Uterus (tissue), 4 donors: ENCODE results near the gene TMEM169. TPM values are rescaled to one million over a fixed set of nuclear protein-coding genes. Genes with fewer than 3 reads are reported as not detected.

Source experiments
- DNase-seq, 2 donors: peaks; one replicate each; pipeline ENCODE4 v3.0.0-alpha.2; 2019 to 2020
- H3K27ac ChIP-seq, 2 donors: fragments of 200-600 bp; sonication (generic); 1 replicate in 1 of 2; 2 replicates in 1 of 2; pipeline ENCODE4 v1.5.1; 2016 to 2018
- H3K27me3 ChIP-seq, 2 donors: fragments of 200-600 bp; sonication (generic); one replicate each; pipeline ENCODE4 v1.5.1; 2018 to 2019; ENCODE audit warnings: control low read depth in 1 of 2
- H3K36me3 ChIP-seq, 2 donors: fragments of 200-600 bp; sonication (generic); one replicate each; pipeline ENCODE4 v1.5.1; 2019; ENCODE audit warnings: control low read depth in 1 of 2
- H3K4me1 ChIP-seq, 2 donors: fragments of 200-600 bp; sonication (generic); one replicate each; pipeline ENCODE4 v1.5.1; 2018 to 2019; ENCODE audit warnings: control low read depth in 1 of 2
- H3K4me3 ChIP-seq, 2 donors: fragments of 200-600 bp; sonication (generic); 1 replicate in 1 of 2; 2 replicates in 1 of 2; pipeline ENCODE4 v1.5.1; 2018 to 2019; ENCODE audit warnings: mild to moderate bottlenecking in 1 of 2
- H3K9me3 ChIP-seq, 2 donors: fragments of 200-600 bp; sonication (generic); one replicate each; pipeline ENCODE4 v1.5.1; 2019; ENCODE audit warnings: control low read depth in 1 of 2
- POLR2A ChIP-seq, 2 donors: fragments of 450-650 bp; IDR thresholded peaks; one replicate each; pipeline ENCODE4 v1.6.1; 2016; ENCODE audit warnings: antibody characterized with exemption in 2 of 2, mild to moderate bottlenecking in 1 of 2, moderate library complexity in 1 of 2
- intact Hi-C: fragments of 100-400 bp; cut with DNase I; formaldehyde crosslinking; loops from one replicate; pipeline ENCODE4 v1.15.1; 2023; ENCODE audit warnings: low total_unique reads
- total RNA-seq, 4 donors: library from RNA; depleted of rRNA in 3 of 4; stranded (reverse); fragments of >200 nt in 3 of 4; gene quantifications; one replicate each; pipeline versions ENCODE4 v1.1.0 to v1.2.4, GENCODE V29; 2014 to 2023
- TF ChIP-seq, protein P1 (sequence below), 4 experiments: fragments of 200-600 bp in 2 of 4; fragments of 450-650 bp in 2 of 4; sonication (generic) in 2 of 4; IDR thresholded peaks; one replicate each; pipeline ENCODE4 v1.5.1; 2016 to 2019; ENCODE audit warnings: antibody characterized with exemption in 4 of 4, mild to moderate bottlenecking in 2 of 4, moderate library complexity in 1 of 4
- donor health status: DM: yes; HTN: yes; CAD: no.

Gene TMEM169, protein sequence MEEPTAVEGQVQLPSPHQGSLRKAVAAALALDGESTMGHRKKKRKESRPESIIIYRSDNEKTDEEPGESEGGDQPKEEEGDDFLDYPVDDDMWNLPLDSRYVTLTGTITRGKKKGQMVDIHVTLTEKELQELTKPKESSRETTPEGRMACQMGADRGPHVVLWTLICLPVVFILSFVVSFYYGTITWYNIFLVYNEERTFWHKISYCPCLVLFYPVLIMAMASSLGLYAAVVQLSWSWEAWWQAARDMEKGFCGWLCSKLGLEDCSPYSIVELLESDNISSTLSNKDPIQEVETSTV
- total RNA-seq = 1 to 10 TPM in 1 of 4 donors, under 1 TPM in 1, not detected in 2; 0.97 to 1.0 TPM

DNA sequence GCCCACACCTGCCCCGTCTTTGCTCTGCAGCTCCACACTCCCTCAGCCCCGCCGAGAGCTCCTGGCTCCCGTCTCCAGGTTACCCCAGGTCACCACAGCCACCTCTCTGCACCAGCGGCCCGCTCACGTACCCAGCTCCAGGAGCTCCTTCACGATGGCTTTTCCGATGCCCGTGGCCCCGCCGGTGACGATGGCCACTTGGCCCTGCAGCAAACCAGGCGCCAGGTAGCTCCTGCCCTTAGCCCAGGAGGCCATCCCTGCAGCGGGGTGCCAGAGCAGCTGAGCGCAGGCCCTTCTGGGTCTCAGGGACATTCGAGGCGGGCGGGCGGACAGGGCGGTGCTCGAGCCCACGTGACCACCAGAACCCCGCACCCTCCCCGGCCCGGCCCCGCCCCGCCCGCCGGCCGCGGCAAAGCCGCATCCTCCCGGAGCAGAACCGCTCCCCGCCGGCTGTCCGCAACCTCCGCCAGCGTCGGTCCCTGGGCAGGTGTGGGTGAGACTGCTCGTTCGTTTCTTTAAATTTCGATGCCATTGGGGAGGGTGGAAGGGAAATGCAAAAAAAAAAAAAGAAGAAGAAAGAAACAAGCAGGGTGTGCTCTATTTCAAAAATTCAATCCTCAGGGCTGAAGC, at the start of gene TMEM169, which contains the start of gene PECR:
Gene TMEM169 (plus strand): TSS at position 433 of the 630 bp plus-strand sequence. CDS start 14,045 bp downstream, outside the sequence.
Gene PECR (minus strand): TSS at position 323 of the 630 bp plus-strand sequence. CDS start 68 bp downstream, at position 255.
- TF ChIP-seq, protein P1, sequence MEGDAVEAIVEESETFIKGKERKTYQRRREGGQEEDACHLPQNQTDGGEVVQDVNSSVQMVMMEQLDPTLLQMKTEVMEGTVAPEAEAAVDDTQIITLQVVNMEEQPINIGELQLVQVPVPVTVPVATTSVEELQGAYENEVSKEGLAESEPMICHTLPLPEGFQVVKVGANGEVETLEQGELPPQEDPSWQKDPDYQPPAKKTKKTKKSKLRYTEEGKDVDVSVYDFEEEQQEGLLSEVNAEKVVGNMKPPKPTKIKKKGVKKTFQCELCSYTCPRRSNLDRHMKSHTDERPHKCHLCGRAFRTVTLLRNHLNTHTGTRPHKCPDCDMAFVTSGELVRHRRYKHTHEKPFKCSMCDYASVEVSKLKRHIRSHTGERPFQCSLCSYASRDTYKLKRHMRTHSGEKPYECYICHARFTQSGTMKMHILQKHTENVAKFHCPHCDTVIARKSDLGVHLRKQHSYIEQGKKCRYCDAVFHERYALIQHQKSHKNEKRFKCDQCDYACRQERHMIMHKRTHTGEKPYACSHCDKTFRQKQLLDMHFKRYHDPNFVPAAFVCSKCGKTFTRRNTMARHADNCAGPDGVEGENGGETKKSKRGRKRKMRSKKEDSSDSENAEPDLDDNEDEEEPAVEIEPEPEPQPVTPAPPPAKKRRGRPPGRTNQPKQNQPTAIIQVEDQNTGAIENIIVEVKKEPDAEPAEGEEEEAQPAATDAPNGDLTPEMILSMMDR (IDR thresholded peaks at IDR 0.05) = no peak
- no peak for TF ChIP-seq POLR2A (IDR thresholded peaks at IDR 0.05)
- H3K9me3 ChIP-seq = no peaks in the 10 kb centered on the region
- peak; percentile 72 to 73 for DNase-seq
- intact Hi-C loops = no loop called here
- H3K36me3 ChIP-seq = no peaks in the 10 kb centered on the region
- peak within 1 kb of the TSS; percentile 57 to 58 for H3K4me3 ChIP-seq
- peaks cover 0 to 9% of the 10 kb centered on the region in 2 donors for H3K4me1 ChIP-seq
- H3K27me3 ChIP-seq = no peaks in the 10 kb centered on the region
- peak within 1 kb of the TSS; percentile 39 to 54 for H3K27ac ChIP-seq

- intact Hi-C loops = no loop called here
- Histone ChIP-seq H3K27me3 (no peaks in the 10 kb centered on the region), H3K27ac (no peak overlapping the region), H3K4me3 (no peak overlapping the region), H3K36me3 (no peaks in the 10 kb centered on the region), H3K4me1 (no peaks in the 10 kb centered on the region), H3K9me3 (no peaks in the 10 kb centered on the region)
- no peak for TF ChIP-seq POLR2A (IDR thresholded peaks at IDR 0.05)
- TF ChIP-seq, protein P1 (IDR thresholded peaks at IDR 0.05) = no peak
- no peak for DNase-seq
Observed at GRCh38 chr2:216031960-216032689, 49.6 kb upstream of the TMEM169 start.

DNA sequence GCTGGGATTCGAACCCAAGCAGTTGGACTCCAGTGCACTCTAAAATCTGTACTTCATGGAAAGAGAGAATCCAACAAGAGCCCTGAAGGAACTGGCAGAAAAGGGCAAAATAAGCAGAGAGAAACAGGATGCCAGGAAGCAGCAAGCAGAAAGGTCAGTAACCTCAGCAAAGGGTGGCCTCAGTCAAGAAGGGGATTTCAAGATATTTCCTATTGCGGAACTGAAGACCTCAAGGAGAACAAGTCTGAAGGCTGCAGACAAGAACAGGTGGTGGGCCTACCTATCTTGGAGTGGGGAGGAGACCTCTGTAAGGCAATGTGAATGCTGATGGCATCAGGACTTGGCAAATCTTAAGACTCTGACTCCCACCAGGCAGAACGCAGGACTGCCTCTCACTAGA, 48.3 kb upstream of the TMEM169 start:
- Histone ChIP-seq H3K27me3 (no peaks in the 10 kb centered on the region), H3K36me3 (no peaks in the 10 kb centered on the region), H3K4me3 (no peak overlapping the region), H3K9me3 (no peaks in the 10 kb centered on the region), H3K27ac (no peak overlapping the region), H3K4me1 (no peaks in the 10 kb centered on the region)
- intact Hi-C loops = no loop called here
- DNase-seq = no peak
- TF ChIP-seq POLR2A (IDR thresholded peaks at IDR 0.05) = no peak
- TF ChIP-seq, protein P1 (IDR thresholded peaks at IDR 0.05) = no peak

DNA sequence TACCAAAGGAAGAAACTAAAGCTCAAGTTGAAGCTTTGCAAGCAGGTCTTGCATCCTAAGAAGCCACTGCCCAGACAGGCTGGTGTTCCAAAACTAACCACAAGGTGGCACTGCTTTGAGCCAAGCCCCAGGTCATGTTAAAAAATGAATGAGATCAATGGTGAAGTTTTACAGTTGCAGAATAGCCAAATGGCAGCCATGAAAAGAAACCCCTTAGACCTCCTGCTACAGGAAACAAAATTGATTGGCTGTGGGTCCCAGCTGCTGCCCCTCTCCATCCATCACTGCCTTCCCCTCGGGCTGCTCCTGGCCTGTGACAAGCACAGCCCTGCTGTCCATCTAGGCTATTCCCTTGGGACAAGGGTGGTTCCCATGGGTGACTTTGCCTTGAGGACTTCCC, 47.7 kb upstream of the TMEM169 start:
- peak; percentile 43 to 57 for DNase-seq
- no peaks in the 10 kb centered on the region for H3K27me3 ChIP-seq
- no peak overlapping the region for H3K4me3 ChIP-seq
- H3K4me1 ChIP-seq = no peaks in the 10 kb centered on the region
- no peak overlapping the region for H3K27ac ChIP-seq
- TF ChIP-seq POLR2A (IDR thresholded peaks at IDR 0.05) = no peak
- TF ChIP-seq, protein P1 (IDR thresholded peaks at IDR 0.05) = peak; percentile 55 to 87 (median 57)
- intact Hi-C loops = no loop called here
- H3K36me3 ChIP-seq = no peaks in the 10 kb centered on the region
- no peaks in the 10 kb centered on the region for H3K9me3 ChIP-seq
